HG03460 (cell line): ENCODE results near the gene GSAP.

ENCODE experiments used
- ATAC-seq: cut with Tn5 transposase; IDR thresholded peaks from one replicate; pipeline ENCODE4 v1.9.1; 2021; ENCODE audit not compliant: unreplicated experiment

The GSAP gene

GRCh38 chr7:77438131-77438530, 22.0 kb upstream of the GSAP start:
- no peak for ATAC-seq

GRCh38 chr7:77434570-77435275, 18.6 kb upstream of the GSAP start:
- ATAC-seq, result no peak

- no peak for ATAC-seq
These were observed 17.8 kb upstream of the GSAP start for GRCh38 chr7:77433901-77434300.

GRCh38 chr7:77430927-77431326, 14.8 kb upstream of the GSAP start:
- no peak for ATAC-seq

GRCh38 chr7:77428777-77429231, 12.7 kb upstream of the GSAP start:
- ATAC-seq, result no peak

GRCh38 chr7:77427996-77428603, 12.0 kb upstream of the GSAP start:
- no peak for ATAC-seq

GRCh38 chr7:77426521-77427051, 10.4 kb upstream of the GSAP start:
- ATAC-seq, result no peak

- ATAC-seq, result peak; percentile 68
These were observed 9.9 kb upstream of the GSAP start for GRCh38 chr7:77426052-77426404.

- peak; percentile 27 for ATAC-seq
These were observed 9.2 kb upstream of the GSAP start for GRCh38 chr7:77425101-77426051.

GRCh38 chr7:77422500-77422899, 6.4 kb upstream of the GSAP start:
- ATAC-seq, result no peak

GRCh38 chr7:77420986-77421672, 5.0 kb upstream of the GSAP start:
- no peak for ATAC-seq

GRCh38 chr7:77420438-77420837, 4.3 kb upstream of the GSAP start:
- ATAC-seq, result no peak

GRCh38 chr7:77419102-77419501, 3.0 kb upstream of the GSAP start:
- no peak for ATAC-seq

- ATAC-seq, result no peak
These were observed 1.7 kb upstream of the GSAP start for GRCh38 chr7:77417801-77418200.

- ATAC-seq, result no peak
These were observed 647 bp upstream of the GSAP start for GRCh38 chr7:77416621-77417371.

- ATAC-seq, result peak; percentile 35
These were observed 700 bp downstream of the GSAP start for GRCh38 chr7:77415476-77415822.

- no peak for ATAC-seq
These were observed 2.2 kb downstream of the GSAP start for GRCh38 chr7:77413861-77414424.

GRCh38 chr7:77413128-77413527, 3.0 kb downstream of the GSAP start:
- no peak for ATAC-seq

GRCh38 chr7:77409739-77410547, 6.2 kb downstream of the GSAP start:
- ATAC-seq, result no peak
